PC-9 (cell line): ENCODE measurements around the gene SFI1.

Source experiments
- CTCF ChIP-seq: fragments of 200-600 bp; sonication (generic); conservative IDR thresholded peaks from 2 replicates; pipeline ENCODE4 v1.6.1; 2017; ENCODE audit warnings: mixed run types, antibody characterized with exemption, mild to moderate bottlenecking, moderate library complexity
- EZH2 ChIP-seq: fragments of 200-600 bp; sonication (generic); IDR thresholded peaks from 2 replicates; pipeline ENCODE4 v1.8.0; 2017; ENCODE audit warnings: antibody characterized with exemption, low read depth

DNA sequence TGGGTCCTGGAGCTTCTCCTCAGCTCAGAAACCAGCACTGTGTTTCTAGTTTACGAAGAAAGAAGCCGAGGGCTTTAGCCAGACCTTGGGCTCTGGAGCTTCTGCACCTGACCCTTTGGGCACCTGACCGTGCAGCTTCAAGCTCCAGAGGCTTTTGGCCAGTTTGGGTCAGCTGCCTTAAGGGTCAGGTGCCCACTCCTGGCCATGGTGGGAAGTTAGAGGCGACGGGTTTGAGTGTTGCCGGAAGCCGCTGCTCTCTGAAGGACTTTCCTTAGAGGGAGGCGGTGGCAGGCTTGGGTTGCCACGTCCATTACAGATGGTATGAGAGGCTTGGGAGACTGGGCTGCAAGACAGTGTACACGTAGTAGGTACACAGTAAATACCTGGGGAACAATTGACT, 113.4 kb downstream of the SFI1 start:
- TF ChIP-seq CTCF = no peak
- no peak for TF ChIP-seq EZH2
